ENCODE measurements around the gene PCOLCE2.

DNA sequence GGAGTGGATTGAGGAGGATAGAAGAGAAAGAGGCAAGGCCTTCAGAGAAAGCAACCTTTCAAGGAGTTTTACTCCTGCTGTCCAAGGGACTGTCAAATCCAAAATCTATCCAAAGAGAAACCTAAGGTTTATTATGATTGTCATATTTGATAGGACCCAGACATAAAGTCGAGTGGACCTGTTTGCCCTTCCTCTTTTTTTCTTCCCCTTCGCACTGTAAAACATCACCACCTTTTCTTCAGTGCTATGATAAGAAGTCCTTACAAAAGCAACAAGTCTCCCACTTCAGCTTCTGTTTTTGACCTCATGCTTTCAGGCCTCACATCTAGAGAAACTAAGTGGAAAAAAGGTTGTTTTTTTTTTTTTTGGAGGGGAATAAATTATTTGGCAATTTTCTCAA is 92.1 kb downstream of the PCOLCE2 start:
- TF ChIP-seq GATA2 (IDR thresholded peaks at IDR 0.05; ENCODE audit: low read depth, low read length), result no peak
- no peak for TF ChIP-seq GATA3 (IDR thresholded peaks at IDR 0.05; ENCODE audit: low read depth, low read length)
